ENCODE results near the gene CRYBG3. TPM values are rescaled to one million over a fixed set of nuclear protein-coding genes. Genes with fewer than 3 reads are reported as not detected.

Gene CRYBG3
- polyA plus RNA-seq, 1 experiment: 4.1 TPM

DNA sequence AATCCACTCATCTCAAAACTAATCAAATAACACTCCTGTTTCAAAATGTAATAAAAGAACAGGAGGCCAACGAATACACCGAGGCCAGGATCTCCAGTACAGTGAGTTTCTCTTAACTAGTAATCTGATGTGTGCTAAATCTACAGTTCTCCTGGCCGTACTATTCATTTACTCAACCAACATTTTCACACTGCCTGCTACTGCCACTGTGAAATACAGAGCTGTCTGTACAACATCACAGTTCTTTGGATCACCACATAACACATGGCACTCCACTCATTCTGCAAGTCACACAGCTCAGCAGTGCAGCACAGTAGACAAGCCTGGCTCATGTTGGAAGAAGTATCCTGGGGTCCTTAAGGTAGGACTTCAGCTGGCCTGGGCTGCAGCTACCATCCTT, 128.5 kb downstream of the CRYBG3 start:
- TF ChIP-seq, protein P1, sequence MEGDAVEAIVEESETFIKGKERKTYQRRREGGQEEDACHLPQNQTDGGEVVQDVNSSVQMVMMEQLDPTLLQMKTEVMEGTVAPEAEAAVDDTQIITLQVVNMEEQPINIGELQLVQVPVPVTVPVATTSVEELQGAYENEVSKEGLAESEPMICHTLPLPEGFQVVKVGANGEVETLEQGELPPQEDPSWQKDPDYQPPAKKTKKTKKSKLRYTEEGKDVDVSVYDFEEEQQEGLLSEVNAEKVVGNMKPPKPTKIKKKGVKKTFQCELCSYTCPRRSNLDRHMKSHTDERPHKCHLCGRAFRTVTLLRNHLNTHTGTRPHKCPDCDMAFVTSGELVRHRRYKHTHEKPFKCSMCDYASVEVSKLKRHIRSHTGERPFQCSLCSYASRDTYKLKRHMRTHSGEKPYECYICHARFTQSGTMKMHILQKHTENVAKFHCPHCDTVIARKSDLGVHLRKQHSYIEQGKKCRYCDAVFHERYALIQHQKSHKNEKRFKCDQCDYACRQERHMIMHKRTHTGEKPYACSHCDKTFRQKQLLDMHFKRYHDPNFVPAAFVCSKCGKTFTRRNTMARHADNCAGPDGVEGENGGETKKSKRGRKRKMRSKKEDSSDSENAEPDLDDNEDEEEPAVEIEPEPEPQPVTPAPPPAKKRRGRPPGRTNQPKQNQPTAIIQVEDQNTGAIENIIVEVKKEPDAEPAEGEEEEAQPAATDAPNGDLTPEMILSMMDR (IDR thresholded peaks at IDR 0.05; ENCODE audit: insufficient read depth, low read depth, low read length): no peak
- H3K27me3 ChIP-seq (ENCODE audit: control insufficient read depth, insufficient read depth, low read length): no peaks in the 10 kb centered on the region

DNA sequence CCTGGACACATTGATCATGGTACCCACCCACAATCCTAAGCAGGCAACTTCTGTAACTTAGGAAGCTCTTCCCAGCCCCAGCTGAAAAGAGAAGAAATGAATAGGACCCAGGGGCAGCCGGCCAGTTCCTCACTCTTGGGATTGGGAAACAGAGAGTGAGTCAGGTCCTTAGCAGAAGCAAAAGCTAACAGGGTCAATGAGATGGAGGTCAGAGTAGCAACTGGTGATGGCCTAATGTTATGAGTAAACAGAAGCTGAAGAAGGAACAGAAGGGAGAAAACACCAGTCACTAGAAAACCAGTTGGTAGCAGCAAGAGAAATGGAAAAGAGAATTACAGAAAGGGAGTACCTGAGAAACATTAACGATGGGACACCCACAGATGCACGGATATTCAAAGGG, 130.5 kb downstream of the CRYBG3 start:
- no peaks in the 10 kb centered on the region for H3K27me3 ChIP-seq (ENCODE audit: control insufficient read depth, insufficient read depth, low read length)
- TF ChIP-seq, protein P1 (IDR thresholded peaks at IDR 0.05; ENCODE audit: insufficient read depth, low read depth, low read length): no peak
- H3K4me3 ChIP-seq (ENCODE audit: low read depth, low read length): no peak overlapping the region
- no peak for DNase-seq (ENCODE audit: low read depth)
- H3K36me3 ChIP-seq (ENCODE audit: control insufficient read depth, insufficient read depth, low read length): peaks cover 7% of the 10 kb centered on the region
- POLR2A ChIA-PET: no interaction called here
- CTCF ChIA-PET: interaction anchor here (0.6 to 1.2 kb wide), 3 partner anchors 9 to 158 kb away, joined by 3 read pairs; no protein-coding TSS in a partner anchor

More for the DNA sequence above, 128.5 kb downstream of the CRYBG3 start:
- ChIA-PET POLR2A (no interaction called here), CTCF (interaction anchor here (1.8 kb wide), 1 partner anchor 9 kb away, joined by 5 read pairs; no protein-coding TSS in a partner anchor)
- H3K36me3 ChIP-seq (ENCODE audit: control insufficient read depth, insufficient read depth, low read length): peaks cover 7% of the 10 kb centered on the region
- no peak for DNase-seq (ENCODE audit: low read depth)
- no peak overlapping the region for H3K4me3 ChIP-seq (ENCODE audit: low read depth, low read length)

DNA sequence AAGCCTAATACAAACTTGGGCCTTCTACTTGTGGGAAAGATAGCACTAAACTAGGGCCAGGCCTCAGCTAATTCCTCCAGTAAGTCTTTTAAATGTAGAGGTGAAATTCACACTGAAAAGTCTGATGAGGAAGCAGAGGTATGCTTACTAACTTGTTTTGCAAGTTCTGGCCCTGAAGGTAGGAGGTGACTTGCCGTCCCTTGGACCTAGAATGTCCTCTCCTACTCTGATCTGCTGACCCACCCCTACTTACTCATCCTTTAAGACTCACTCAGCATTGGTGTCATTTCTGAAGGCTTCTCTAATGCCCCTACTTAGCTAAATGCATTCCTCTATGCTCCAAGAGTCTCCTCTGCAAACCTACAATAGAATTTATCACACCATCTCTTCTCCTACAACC, 131.1 kb downstream of the CRYBG3 start:
- CTCF ChIA-PET: interaction anchor here (0.6 to 1.2 kb wide), 4 partner anchors 9 to 875 kb away, joined by 3 to 4 read pairs (median 3); no protein-coding TSS in a partner anchor

DNA sequence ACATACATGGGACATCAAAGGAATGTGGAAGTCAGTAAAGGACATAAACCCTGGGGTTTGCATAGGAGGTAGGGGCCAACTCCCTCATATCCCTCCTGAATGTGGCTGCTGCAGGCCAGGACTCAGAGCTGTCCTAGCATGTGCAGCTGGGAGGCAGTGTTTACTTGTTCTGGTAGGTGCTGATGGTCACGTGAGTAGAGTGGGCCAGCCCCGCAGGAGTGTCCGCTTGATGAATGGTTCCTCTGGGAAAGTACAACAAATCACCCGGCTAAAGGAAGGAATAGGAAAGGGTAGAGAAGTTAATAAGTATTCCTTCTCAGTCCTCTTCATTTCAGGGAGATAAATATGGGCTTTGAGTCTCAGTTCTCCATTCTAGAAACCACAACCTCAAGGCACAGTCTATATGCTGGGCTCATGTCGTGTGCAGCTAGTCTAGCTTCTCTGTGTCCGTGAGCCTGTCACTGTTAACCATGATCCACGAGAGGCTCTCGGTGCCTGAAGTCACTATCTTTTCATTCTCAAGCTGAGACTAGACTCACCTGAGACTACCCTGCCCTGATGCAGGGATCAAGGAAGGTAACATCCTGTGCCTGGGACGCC, 132.5 kb downstream of the CRYBG3 start:
- H3K4me3 ChIP-seq (ENCODE audit: low read depth, low read length): no peak overlapping the region
- POLR2A ChIA-PET: no interaction called here
- DNase-seq (ENCODE audit: low read depth): no peak
- peaks cover 5% of the 10 kb centered on the region; the same call in 1 of the 2 replicates for H3K36me3 ChIP-seq (ENCODE audit: control insufficient read depth, insufficient read depth, low read length)
- CTCF ChIA-PET: interaction anchor here (0.6 to 1.2 kb wide), 4 partner anchors 11 to 711 kb away, joined by 3 to 5 read pairs (median 4); partner anchors contain the start of gene CRYBG3
- H3K27me3 ChIP-seq (ENCODE audit: control insufficient read depth, insufficient read depth, low read length): no peaks in the 10 kb centered on the region
- TF ChIP-seq, protein P1 (IDR thresholded peaks at IDR 0.05; ENCODE audit: insufficient read depth, low read depth, low read length): no peak

More for the DNA sequence above, 131.1 kb downstream of the CRYBG3 start:
- no peak for DNase-seq (ENCODE audit: low read depth)
- TF ChIP-seq, protein P1 (IDR thresholded peaks at IDR 0.05; ENCODE audit: insufficient read depth, low read depth, low read length): no peak
- Histone ChIP-seq H3K4me3 (ENCODE audit: low read depth, low read length) (no peak overlapping the region), H3K27me3 (ENCODE audit: control insufficient read depth, insufficient read depth, low read length) (no peaks in the 10 kb centered on the region), H3K36me3 (ENCODE audit: control insufficient read depth, insufficient read depth, low read length) (peaks cover 8% of the 10 kb centered on the region)
- POLR2A ChIA-PET: no interaction called here

DNA sequence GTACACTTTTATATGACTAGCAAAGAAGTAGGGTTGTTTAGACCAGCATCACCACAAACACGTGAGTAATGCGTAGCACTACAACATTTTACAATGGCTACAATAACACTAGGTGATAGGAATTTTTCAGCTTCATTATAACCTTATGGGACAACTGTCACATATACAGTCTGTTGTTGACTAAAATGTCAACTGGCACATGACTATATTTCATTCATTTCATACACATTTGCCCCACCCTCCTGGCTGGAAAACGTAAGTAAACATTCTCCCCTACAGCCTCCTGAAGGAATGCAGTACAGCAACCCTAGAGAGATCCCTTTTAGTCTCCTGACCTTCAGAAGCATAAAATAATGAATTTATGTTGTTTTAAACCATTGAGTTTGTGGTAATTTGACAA, 134.2 kb downstream of the CRYBG3 start:
- ChIA-PET CTCF (interaction anchor here (1.2 kb wide), 1 partner anchor 67 kb away, joined by 6 read pairs; no protein-coding TSS in a partner anchor), POLR2A (no interaction called here)
- DNase-seq (ENCODE audit: low read depth): no peak
- Histone ChIP-seq H3K4me3 (ENCODE audit: low read depth, low read length) (no peak overlapping the region), H3K27me3 (ENCODE audit: control insufficient read depth, insufficient read depth, low read length) (no peaks in the 10 kb centered on the region), H3K36me3 (ENCODE audit: control insufficient read depth, insufficient read depth, low read length) (peaks cover 5% of the 10 kb centered on the region; the same call in 1 of the 2 replicates)
- TF ChIP-seq, protein P1 (IDR thresholded peaks at IDR 0.05; ENCODE audit: insufficient read depth, low read depth, low read length): no peak

Data from BJ (cell line).